ENCODE measurements around the gene SYNPR. TPM values are rescaled to one million over a fixed set of nuclear protein-coding genes. Genes with fewer than 3 reads are reported as not detected.
"Not testable (repeated sequence)": the region's sequence is repeated elsewhere in the genome, so short reads cannot be mapped to it uniquely, and the experiment has no call there.

The SYNPR gene
- total RNA-seq, 4 donors from 2014 or later: 1.7 TPM; not detected in 3

DNA sequence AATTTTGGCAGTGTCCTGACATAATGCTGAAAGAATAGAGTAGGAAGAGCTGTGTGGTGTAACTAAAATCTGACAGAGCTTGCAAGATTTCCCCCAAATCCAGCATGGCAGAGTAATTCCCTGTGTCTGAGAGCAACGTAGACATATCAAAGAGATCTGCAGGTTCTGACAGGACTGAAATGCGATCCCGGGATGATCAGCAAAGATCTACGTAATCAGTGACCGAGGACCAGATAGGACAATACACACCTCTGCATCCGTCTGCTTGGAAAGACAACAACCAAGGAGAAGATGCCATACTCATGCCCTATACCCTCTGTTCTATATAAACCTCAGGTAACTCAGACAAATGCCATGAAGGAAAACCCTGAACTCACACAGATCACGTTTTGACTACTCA lies 26.6 kb upstream of the SYNPR start:
- Histone ChIP-seq H3K27me3 (no peaks in the 10 kb centered on the region), H3K27ac (no peak overlapping the region), H3K4me3 (no peak overlapping the region), H3K36me3 (no peaks in the 10 kb centered on the region), H3K4me1 (no peaks in the 10 kb centered on the region), H3K9me3 (no peaks in the 10 kb centered on the region)
- DNase-seq: no peak
- intact Hi-C loops (cut with DNase I; ENCODE audit: low total_unique reads): no loop called here
- TF ChIP-seq, protein P1, sequence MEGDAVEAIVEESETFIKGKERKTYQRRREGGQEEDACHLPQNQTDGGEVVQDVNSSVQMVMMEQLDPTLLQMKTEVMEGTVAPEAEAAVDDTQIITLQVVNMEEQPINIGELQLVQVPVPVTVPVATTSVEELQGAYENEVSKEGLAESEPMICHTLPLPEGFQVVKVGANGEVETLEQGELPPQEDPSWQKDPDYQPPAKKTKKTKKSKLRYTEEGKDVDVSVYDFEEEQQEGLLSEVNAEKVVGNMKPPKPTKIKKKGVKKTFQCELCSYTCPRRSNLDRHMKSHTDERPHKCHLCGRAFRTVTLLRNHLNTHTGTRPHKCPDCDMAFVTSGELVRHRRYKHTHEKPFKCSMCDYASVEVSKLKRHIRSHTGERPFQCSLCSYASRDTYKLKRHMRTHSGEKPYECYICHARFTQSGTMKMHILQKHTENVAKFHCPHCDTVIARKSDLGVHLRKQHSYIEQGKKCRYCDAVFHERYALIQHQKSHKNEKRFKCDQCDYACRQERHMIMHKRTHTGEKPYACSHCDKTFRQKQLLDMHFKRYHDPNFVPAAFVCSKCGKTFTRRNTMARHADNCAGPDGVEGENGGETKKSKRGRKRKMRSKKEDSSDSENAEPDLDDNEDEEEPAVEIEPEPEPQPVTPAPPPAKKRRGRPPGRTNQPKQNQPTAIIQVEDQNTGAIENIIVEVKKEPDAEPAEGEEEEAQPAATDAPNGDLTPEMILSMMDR (IDR thresholded peaks at IDR 0.05): no peak
- no peak for TF ChIP-seq POLR2A (IDR thresholded peaks at IDR 0.05)

GRCh38 chr3:63255819-63256218 lies 22.3 kb upstream of the SYNPR start:
- DNase-seq; H3K27ac ChIP-seq; intact Hi-C loops (cut with DNase I; ENCODE audit: low total_unique reads); H3K4me1 ChIP-seq; H3K27me3 ChIP-seq; H3K9me3 ChIP-seq; H3K4me3 ChIP-seq; H3K36me3 ChIP-seq: not testable (repeated sequence)

DNA sequence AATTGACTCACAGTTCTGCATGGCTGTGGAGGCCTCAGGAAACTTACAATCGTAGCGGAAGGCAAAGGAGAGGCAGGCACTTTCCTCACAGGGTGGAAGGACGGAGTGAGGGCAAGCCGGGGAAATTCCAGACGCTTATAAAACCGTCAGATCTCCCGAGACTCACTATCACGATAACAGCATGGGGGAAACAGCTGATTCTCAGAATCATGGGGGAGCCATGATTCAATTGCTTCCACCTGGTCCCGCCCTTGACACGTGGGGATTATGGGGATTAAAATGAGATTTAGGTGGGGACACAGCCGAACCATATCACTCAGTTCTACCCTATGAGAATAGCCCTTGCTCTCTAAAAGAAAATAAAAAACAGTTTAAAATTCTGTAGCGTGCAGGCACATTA lies 13.4 kb upstream of the SYNPR start:
- H3K9me3 ChIP-seq: no peaks in the 10 kb centered on the region
- TF ChIP-seq, protein P1 (IDR thresholded peaks at IDR 0.05): no peak
- TF ChIP-seq POLR2A (IDR thresholded peaks at IDR 0.05): no peak
- H3K4me1 ChIP-seq: no peaks in the 10 kb centered on the region
- intact Hi-C loops (cut with DNase I; ENCODE audit: low total_unique reads): no loop called here
- H3K4me3 ChIP-seq: no peak overlapping the region
- no peaks in the 10 kb centered on the region for H3K27me3 ChIP-seq
- no peak for DNase-seq
- no peaks in the 10 kb centered on the region for H3K36me3 ChIP-seq
- no peak overlapping the region for H3K27ac ChIP-seq

DNA sequence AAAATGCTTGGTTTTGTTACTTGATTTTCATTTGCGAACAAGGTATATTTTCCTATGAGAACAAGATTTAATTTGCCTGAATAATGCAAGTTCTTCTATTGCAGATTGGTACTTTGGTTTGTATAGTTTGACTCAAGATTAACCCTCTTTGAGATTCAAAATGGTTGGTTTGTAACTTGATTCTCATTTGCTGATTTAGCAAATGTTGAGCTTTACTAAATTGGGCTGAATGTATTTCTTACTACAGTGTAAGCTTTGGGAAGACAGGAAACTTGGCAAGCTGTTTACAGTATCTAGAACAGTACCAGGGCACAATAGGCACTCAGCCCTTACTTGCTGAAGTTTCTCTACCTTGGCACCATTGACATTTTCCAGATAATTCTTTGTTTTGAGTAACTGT lies 3.7 kb upstream of the SYNPR start:
- intact Hi-C loops (cut with DNase I; ENCODE audit: low total_unique reads): no loop called here
- TF ChIP-seq POLR2A (IDR thresholded peaks at IDR 0.05): no peak
- TF ChIP-seq, protein P1 (IDR thresholded peaks at IDR 0.05): no peak
- no peak for DNase-seq

GRCh38 chr3:63279005-63279841 lies 1.1 kb downstream of the SYNPR start:
- H3K4me1 ChIP-seq: no peaks in the 10 kb centered on the region
- TF ChIP-seq, protein P1 (IDR thresholded peaks at IDR 0.05): no peak
- TF ChIP-seq POLR2A (IDR thresholded peaks at IDR 0.05): no peak
- H3K4me3 ChIP-seq: no peak overlapping the region
- H3K27ac ChIP-seq: no peak overlapping the region
- DNase-seq: no peak
- peaks cover 0 to 15% of the 10 kb centered on the region in 2 donors for H3K27me3 ChIP-seq
- no peaks in the 10 kb centered on the region for H3K36me3 ChIP-seq
- intact Hi-C loops (cut with DNase I; ENCODE audit: low total_unique reads): no loop called here
- no peaks in the 10 kb centered on the region for H3K9me3 ChIP-seq

More for the DNA sequence above, 3.7 kb upstream of the SYNPR start:
- H3K4me3 ChIP-seq: no peak overlapping the region
- no peak overlapping the region for H3K27ac ChIP-seq
- no peaks in the 10 kb centered on the region for H3K4me1 ChIP-seq
- H3K27me3 ChIP-seq: peaks cover 0 to 15% of the 10 kb centered on the region in 2 donors
- H3K9me3 ChIP-seq: no peaks in the 10 kb centered on the region
- H3K36me3 ChIP-seq: no peaks in the 10 kb centered on the region
